ENCODE measurements around the gene USP2. TPM values are rescaled to one million over a fixed set of nuclear protein-coding genes. Genes with fewer than 3 reads are reported as not detected.

Gene USP2
- total RNA-seq, 1 experiment from 2014 or later, result 5.7 TPM

- H3K18ac ChIP-seq (ENCODE audit: insufficient read length, low read depth, low read length), result no peak overlapping the region
- H3K14ac ChIP-seq (ENCODE audit: insufficient read depth, low read length), result no peak overlapping the region
- H3K23me2 ChIP-seq (ENCODE audit: insufficient read length, low read depth, low read length, poor library complexity, severe bottlenecking), result peaks cover 2% of the 10 kb centered on the region
- no peaks in the 10 kb centered on the region for H3K79me1 ChIP-seq (ENCODE audit: insufficient read depth, low read depth, low read length, poor library complexity, severe bottlenecking)
- no peaks in the 10 kb centered on the region; a peak in 1 of 7 replicates for H3K36me3 Mint-ChIP-seq (ENCODE audit: insufficient read depth in 1 of 3, low read depth in 3 of 3)
- no peak overlapping the region for H3K27ac ChIP-seq (ENCODE audit: insufficient read length, low read depth, low read length)
- H2BK12ac ChIP-seq (ENCODE audit: insufficient read length, low read depth, low read length), result no peak overlapping the region
- H4K8ac ChIP-seq (replicated peaks; ENCODE audit: insufficient read length, low read depth, low read length), result no peak overlapping the region
- no peak overlapping the region for H3K9ac ChIP-seq (ENCODE audit: extremely low read depth, insufficient read length, low read length)
- H2BK5ac ChIP-seq (ENCODE audit: insufficient read length, low read length), result no peak overlapping the region
- no peaks in the 10 kb centered on the region for H3K79me2 ChIP-seq (ENCODE audit: insufficient read depth, low read length)
- H3K56ac ChIP-seq (ENCODE audit: insufficient read length, low read depth, low read length), result no peak overlapping the region
- no peak overlapping the region for H2BK20ac ChIP-seq (ENCODE audit: low read depth, low read length, poor library complexity, severe bottlenecking)
- no peak overlapping the region for H2AK5ac ChIP-seq (ENCODE audit: insufficient read length, low read length)
- H4K91ac ChIP-seq (ENCODE audit: insufficient read length, low read depth, low read length), result no peak overlapping the region
- H3K27me3 Mint-ChIP-seq (ENCODE audit: low read depth), result peaks cover 79% of the 10 kb centered on the region
- no peak for TF ChIP-seq CTCF (conservative IDR thresholded peaks at IDR 0.05)
- H2AFZ ChIP-seq (ENCODE audit: low read length), result no peak overlapping the region
- peaks cover 13 to 24% of the 10 kb centered on the region in 2 experiments for H3K4me1 Mint-ChIP-seq
- no peak overlapping the region for H3K4me2 ChIP-seq (ENCODE audit: insufficient read depth, insufficient read length, low read length)
- WGBS (ENCODE audit: extremely low coverage, insufficient read length, low lambda C conversion rate), result no CpG with 5 or more reads among the region's 12 CpGs
- no peaks in the 10 kb centered on the region for H3K9me3 ChIP-seq (ENCODE audit: control insufficient read depth, low read depth, low read length)
- no peaks in the 10 kb centered on the region; a peak in 1 of 5 replicates for H3K9me3 Mint-ChIP-seq
- no peak for DNase-seq
- no peaks in the 10 kb centered on the region for H4K20me1 ChIP-seq (ENCODE audit: control insufficient read depth, insufficient read depth, insufficient read length)
- no peak overlapping the region for H3K23ac ChIP-seq (ENCODE audit: insufficient read length, low read depth, low read length)
- H3K4ac ChIP-seq (ENCODE audit: low read depth, low read length), result no peak overlapping the region
- no peak overlapping the region for H2BK15ac ChIP-seq (ENCODE audit: low read depth, low read length)
- H3K27ac Mint-ChIP-seq, result no peak overlapping the region; a peak in 1 of 7 replicates
- no peak overlapping the region for H3K4me3 Mint-ChIP-seq
- no peak overlapping the region for H2BK120ac ChIP-seq (ENCODE audit: low read depth, low read length, poor library complexity, severe bottlenecking)
- H4K5ac ChIP-seq (ENCODE audit: insufficient read length, low read depth, low read length), result no peak overlapping the region
- peaks cover 8% of the 10 kb centered on the region; the same call in 1 of the 2 replicates for H3K27me3 ChIP-seq (ENCODE audit: insufficient read depth, low read length)
- no peaks in the 10 kb centered on the region; the same call in 1 of the 2 replicates for H3K4me1 ChIP-seq (ENCODE audit: insufficient read depth, low read length)
- no peak overlapping the region for H3T11ph ChIP-seq (ENCODE audit: low read length)
Measured at GRCh38 chr11:119345685-119346084, 35.8 kb downstream of the USP2 start.
